Stimulated activated CD4-positive, alpha-beta T cell treated with anti-CD3 and anti-CD28 coated beads, Interleukin-15, amount 100 ng/mL, for 24 hours (primary cell): ENCODE measurements around the gene TBC1D22A.

Experiments
- DNase-seq: peaks from one replicate; pipeline ENCODE4 v3.0.0-alpha.2; 2020

The TBC1D22A gene

DNA sequence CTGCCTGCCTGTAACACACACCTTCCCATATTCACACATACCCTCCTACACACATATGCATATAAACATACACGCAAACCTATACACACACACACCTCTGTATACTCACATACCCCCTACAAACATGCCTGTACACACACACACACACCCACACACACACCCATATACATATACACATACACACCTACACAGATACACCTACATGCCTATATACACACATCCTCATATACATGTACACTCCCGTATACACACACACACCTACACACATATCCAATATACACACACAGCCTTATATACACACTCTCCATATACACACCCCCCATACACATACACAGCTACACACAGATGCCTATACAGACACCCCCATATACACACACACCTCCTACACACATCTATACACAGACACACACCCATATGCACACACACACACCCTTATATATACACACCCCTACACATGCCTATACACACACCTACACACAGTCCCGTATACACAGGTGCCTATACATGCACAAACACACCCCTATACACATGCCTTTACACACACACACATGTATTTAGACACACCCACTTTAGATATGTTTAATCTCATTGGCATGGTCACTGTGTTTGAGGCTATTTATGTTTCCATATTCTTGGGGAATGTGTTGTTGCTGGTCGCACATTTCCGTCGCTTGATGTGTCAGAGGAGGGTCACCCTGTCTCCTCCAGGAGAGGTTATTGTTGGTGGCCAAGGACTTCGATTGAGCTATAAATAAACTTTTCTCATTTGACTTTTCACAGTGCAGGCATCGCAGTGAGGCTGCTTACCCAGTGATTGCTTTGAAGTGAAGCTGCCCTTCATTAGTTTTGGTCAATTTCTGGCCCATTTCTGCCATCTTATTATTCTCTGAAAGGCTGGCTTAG is 243.3 kb downstream of the TBC1D22A start:
- no peak for DNase-seq

DNA sequence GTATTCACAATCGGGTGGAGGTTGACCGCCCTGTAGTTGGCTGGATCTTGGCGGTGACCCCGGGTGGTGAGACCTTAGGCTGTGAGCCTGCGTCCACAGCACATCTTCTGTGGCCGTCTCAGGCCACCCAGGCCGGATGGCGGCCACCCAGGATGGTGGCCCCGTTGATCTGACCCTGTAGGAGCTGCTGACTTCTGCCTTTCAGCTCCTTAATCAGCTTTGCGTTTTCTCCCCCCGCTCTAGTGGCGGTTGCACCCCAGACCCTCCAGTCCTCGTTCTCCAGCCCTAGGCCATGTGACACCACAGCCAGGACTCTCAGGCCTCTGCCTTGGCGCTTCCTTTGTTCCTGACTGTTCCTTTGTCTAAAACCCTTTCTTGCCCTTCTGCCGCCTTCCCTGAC is 244.0 kb downstream of the TBC1D22A start:
- no peak for DNase-seq

DNA sequence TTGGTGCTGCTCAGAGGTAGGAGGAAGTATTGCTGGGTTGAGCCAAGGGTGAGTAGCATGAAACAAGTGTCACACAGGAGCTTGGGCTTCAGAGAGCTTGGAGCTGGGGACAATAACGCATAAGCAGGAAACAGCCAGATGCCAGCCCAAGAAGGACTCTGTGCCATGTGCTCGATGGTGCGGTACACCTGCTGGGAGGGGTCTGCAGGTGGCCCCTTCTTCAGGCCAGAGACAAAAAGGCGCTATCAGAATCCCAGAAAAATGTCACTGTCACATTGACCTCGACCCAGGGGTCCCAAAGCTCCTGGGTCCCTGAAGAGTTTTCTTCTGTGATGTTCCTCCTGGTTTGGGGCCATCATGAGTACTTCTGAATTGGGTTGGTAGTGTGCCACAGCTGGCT is 244.4 kb downstream of the TBC1D22A start:
- no peak for DNase-seq

DNA sequence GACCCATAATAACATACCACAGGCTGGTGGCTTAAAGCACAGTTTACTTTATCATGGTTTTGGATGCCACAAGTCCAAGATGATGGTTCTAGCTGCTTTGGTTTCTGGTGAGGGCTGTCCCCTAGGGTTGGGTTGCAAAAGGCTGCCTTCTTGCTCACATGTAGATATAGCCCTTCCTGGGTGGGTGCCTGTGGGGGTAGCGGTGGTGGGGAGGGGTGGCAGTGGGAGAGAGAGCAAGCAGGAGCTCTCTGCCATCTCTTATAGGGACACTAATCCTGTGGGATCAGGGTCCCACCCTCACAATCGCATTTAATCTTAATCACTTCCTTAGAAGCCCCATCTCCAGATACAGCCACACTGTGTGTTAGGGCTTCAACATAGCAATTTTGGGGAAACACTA is 245.0 kb downstream of the TBC1D22A start:
- DNase-seq: no peak

DNA sequence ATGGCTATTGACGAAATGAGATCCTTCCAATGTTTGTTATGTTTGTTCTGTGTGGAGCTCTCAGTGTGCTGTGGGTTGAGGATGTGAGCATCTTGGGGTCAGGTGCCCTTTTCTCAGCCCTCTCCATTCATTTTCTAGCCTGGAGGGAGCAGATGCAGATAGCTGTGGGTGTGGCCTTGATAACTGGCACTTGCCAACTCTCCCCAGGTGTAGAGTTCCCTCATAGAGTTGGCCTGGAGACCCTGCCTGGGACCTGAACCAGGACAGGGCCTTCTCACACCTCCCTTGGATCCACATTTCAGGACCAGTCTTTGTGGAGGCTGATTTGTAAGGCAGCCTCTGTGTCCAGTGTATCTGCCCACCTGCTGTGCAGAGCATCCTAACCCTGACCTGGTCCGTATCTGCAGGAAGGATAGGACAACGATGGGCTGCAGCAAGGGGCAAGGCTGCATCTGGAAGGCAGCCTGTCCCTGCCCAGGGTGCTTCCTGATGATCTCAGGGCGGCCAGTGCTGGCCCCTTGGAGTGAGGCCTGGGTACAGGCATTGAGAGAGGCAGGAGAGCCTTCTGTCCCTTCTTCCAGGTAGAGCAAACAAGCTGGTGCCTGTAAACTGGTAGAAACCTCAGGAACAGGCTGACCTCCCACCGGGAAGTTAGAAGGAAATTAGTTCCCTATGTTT is 245.9 kb downstream of the TBC1D22A start:
- no peak for DNase-seq

DNA sequence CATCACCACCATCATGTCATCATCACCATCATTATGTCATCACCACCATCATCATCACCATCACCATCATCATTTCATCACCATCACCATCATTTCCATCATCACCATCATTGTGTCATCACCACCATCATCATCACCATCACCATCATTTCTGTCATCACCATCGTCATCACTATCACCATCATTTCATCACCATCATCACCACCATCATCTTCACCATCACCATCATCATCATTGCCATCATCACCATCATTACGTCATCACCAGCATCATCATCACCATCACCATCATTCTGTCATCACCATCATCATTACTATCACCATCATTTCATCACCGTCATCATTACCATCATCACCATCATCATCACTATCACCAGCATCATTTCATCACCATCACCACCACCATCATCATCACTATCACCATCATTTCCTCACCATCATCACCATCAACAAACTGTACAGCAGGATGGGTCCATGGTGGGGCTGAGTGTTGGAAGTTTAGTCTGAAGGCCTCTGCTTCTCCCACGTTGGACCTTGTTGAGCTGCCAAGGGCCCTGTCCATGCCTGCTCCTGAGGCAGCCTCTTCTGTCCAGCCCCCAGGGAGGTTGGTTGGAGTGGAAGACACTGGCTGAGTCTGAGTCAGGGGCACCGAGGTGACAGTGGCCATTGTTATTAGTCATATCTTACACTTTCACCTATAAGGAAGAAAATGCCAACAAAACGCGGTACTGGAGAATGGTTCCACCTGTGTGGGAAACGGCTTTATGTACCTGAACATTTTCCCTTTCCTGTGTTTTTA is 247.1 kb downstream of the TBC1D22A start:
- no peak for DNase-seq

DNA sequence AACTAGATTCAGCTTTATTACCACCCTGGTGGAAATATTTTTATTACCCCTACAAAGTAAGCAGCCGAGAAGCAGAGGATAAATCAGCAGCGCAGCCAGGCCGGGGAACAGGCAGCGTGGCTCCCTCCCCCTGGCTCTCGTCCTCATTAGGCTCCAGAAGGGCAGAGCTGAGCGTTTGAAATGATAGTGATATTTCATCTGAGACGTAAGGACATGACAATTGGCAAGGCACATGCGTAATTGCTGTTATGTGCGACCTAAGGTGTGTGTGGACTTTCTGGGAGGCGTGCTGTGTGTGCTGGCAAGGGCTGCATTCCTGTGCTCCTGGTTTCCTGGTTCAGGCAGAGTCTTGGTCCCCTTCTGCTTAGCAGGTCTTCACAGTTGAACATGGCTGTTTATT is 247.8 kb downstream of the TBC1D22A start:
- no peak for DNase-seq

DNA sequence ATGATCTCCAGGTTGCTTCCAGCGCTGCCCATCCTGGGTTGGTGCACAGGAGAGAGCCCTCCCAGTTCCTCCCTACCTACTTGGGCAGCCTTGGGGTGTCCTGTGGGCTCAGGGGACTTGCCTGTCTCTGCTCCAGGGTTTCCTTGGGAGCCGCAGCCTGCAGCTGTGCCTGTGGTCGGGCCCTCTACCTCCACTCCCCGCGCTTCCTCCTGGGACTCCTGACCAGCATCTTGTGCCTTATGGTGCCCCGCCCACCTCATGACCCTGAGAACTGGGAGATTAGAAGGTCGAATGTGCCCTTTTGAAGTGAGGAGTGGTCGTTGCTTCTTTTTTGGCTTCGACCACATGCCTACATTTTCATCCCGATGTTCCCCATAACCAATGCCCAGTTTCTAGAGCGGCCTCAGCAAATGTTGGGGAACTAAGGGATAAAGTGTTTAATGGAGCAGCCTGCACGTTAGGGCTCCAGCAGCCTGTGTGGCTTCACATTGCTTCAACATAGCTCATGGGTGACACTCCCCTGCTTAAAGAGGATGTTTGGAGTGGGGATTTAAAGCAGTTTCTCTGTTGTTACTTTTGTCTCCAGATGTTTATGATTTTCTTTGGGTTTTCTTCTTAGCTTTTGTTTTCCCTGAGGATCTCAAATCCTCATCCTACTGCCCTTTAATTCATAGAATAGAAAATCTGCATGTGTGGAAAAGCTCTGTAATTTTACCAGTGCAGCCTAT is 248.8 kb downstream of the TBC1D22A start:
- DNase-seq: no peak

DNA sequence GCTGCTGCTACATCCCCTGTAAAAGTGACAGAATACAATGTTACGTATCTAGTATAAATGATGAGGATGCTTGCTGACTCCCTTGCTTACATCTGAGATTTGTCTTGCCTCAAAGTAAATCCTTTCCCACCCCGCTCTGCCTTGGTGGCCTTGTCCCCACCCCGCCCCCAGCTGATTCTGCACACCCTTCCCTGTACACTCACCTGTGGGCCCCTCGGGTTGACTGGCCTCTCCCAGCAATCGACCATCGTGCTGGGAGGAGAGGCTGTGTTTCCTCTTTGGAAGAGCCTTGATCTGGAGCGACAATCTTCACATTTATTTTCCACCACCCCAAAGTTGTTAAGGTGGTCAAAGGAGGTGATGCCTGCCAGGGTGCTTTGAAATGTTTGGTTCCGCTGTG is 249.4 kb downstream of the TBC1D22A start:
- no peak for DNase-seq

DNA sequence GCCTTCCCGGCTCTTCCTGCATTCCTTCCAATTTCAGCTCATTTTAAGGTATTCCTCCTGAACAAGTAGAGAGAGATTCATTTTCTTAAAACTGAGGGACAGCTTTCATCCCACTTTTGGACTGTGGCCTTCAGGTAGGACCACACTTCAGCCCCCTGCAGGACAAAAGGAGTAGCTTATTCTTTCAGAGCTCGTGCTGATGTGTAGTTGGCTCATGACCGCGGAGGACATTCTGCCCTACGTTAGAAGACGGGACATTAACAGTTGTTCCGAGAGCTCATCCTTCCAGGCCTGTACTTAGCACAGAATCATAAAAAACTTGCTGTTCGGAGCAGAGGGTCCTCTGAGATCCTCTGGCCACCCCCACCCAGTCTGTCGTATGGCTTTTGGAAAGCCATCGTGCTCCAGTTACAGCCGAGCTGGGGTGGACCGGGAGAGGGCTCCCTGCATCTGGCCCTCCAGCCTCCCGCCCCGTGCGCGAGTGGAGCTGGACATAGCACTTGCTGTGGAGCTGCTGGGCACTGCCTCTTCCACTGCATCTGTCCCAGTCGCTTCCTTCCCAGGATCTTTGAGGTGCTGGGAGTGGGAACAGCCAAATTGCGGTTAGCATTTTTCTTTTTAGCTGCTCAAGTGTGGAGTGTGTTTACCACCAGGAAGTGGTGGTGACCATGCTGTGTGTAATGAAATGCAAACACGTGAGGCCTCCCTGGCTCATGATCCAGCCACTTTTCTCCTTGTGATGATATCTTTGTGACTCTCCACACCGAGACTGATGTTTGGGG is 250.3 kb downstream of the TBC1D22A start:
- no peak for DNase-seq

DNA sequence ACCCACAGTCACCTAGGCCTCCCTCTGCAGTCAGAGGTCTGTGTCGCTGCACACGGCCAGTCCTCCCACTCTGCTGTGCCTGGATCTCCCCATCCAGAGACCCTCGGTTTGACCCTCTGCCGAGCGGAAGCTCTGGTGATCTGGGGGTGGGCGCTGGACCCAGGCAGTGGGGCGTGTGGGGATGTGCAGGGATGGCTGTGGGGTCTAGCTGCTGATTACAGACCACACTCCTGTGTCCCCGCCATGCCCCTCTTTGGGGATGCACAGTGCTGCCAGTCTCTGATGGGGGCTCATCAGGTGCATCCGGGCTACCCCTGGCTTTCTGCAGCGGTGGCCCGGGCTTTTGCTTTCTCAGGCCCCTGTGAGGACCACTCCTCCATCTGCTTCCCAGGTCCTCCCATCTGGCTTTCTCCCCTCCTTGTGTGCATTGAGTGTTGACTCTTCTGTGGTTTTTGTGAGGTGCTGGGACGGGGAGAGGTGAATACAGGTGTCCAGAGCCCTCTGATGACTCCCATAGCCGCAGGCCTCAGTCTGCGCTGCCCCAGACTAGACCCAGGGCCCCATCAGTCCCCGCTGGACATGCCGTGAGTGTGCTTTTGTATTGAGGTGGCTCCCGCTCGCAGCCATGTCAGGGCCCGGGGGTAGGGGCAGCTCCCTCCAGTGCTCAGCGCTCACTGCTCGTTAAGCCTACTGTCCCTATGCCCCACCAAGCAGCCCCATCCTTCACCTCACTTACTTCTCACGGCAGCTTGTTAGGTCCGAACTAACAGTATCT is 251.6 kb downstream of the TBC1D22A start:
- DNase-seq: no peak

DNA sequence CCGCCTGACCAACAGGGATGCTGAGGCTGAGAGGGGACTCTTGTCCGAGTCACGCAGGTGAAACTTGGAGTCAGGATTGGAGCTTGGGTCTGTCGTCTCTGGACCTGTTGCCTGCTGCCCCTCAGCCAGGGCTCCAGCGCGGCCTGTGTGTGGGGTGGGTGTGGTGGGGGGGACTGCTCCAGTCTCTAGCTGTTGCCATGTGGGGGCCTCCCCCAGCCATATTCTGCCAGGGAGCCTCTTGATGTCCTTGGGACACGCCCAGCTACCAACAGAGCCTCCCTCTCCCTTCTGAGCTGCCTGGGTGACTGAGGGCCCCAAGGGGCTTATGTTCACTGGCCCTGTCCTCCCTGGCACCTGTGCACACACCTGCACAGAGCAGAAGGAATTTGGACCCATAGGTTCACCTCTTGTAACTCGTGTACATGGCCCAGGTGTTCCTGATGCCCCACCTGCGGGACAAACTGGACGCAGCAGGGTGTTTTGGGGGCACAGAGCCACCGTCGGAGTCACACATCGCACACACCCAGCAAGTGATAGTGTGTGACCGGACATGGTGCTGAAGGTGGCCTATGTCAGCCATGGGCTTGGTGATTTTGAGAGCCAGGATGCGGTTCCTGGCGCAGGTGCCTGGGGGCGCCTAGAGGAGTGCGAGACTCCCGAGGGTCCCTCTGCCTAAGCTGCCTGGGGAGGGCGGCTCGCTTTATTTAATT is 252.3 kb downstream of the TBC1D22A start:
- DNase-seq: no peak

DNA sequence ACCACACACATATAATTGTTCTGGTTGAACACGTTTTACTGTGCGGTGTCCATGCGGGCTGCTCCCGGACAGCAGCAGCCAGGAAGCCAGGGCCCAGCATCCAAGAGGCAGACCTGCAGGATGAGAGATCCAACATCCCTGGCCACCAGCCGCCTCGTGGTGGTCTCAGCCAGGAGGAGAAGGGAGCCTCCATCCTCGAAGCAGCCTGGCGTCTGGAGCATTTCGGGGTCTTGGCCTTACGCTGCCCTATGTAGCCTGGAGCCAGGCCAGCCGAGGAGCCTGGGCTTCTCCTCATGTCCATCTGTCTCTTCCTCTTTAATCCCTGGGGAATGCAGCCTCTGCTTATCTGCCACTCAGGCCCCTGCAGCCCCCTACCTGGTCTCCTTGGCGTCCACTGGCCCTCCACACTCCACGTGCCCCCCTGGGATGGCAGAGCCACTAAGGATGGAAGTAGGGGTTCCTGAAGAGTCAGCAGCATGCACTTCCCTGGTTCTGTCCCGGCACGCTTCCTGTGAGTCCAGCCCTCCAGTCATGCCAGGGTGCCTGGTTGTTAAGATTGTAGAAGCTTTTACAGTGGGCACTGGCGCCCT is 253.2 kb downstream of the TBC1D22A start:
- no peak for DNase-seq

DNA sequence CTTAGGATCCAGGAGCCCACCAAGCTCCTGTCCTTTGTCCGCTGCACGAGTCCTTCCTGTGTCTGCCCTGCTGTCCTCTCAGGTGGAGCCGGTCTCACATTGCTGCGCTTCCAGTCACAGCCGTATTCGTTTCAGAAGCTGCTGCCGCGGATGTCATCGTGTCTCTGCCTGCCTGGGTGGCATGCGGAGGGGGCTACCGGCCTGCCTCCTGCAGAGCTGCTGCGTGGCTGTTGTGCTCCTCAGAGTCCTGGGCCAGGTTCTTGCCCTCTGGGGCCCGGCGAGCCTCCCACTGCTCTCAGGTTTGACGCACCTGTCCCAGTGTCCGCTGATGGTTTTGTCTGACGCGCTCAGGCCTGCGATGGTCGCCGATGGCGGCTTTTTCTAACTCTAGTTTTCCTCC is 254.2 kb downstream of the TBC1D22A start:
- DNase-seq: no peak

DNA sequence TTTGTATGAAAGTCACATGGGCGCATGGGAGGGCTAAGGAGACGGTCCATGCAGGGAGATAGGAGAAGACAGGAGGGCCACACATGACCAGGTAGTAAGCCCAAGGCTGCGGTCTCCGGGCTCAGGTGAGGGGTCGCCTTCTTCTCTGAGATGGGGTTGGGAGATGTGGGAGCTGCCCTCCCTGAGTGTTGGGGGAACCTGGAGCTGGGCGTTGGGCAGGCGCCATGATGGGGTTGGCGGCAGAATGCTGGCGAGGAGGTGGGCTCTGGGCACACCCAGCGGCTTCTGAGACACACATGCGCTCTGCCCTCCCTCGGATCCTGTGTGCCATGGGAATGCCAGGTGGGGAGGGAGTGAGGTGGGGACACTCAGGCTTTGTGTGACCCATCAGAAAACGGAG is 254.8 kb downstream of the TBC1D22A start:
- DNase-seq: no peak

DNA sequence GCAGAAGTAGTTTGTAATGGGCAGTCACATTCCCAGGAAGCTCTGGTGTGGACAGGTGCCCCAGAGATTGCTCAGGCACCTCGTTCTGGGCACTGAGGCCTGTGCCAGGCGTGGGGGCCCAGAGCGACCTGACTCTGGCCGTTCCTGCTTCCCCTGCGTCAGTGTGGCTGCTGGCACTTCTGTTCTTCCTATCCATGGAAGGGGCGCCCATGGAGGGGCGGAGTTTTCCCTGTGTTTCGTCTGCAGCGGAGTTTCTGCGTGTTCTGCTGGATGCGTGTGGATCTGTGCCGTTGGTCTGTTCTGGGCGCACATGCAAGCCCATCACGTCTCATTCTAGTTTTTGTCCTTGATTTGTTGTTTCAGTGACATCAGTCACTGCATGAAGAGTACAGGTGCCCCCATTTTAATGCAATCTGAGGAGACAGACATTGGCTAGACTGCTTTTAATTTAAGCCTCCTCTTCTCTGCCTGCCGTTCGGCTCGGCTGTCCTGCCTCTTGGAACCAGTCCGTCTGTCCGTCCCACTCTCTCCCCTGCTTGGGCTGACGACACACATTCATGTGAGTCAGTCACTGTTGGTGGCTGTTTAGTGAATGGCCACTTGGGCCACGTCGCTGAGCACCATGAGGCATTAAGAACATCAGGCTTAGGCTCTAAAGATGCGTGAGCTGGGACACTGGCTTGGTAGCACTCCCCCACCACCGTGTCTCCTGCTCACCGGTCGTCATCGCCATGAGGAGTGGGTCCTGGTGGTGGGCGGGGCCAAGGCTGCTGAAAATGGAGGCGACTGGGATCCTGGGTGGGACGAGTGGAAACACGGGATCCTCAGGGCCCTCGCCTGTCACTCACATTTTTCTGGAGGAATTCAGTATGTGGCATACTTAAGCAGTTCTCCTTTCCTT is 255.8 kb downstream of the TBC1D22A start:
- no peak for DNase-seq

DNA sequence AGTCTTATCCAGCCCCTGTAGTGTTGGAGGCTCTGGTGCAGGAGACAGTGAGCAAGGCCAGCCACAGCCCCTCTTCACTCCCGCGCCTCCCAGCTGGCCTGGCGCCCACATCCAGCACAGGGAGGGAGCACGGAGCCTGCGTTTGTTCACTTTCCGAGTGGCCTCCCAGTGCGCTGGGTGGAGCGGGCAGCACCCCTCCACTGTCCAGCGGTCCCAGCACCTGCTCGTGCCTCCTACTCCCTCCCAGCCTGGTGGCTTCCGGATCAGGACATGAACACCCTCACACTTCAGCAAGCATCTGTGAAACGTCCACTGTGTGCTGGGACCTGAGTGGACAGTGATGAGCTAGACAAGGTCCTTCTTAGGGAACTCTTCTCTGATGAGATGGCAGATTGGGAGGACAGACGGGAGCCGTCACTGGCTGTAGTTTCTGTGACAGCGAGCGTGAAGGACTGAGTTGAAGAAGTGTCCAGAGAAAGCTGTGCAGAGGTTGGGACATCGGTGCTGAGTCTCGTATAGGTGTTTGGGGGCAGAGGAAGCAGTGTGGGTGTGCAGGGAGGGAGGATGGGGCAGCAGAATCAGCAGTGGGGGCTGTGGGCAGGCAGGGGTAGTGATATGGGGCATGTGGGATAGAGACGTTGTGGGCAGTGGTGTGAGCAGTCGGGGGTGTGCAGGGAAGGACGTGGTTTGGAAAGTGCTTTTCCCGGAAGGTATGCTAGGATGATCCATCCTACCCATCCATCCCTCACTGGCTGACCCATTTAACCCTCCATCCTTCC is 256.8 kb downstream of the TBC1D22A start:
- no peak for DNase-seq

DNA sequence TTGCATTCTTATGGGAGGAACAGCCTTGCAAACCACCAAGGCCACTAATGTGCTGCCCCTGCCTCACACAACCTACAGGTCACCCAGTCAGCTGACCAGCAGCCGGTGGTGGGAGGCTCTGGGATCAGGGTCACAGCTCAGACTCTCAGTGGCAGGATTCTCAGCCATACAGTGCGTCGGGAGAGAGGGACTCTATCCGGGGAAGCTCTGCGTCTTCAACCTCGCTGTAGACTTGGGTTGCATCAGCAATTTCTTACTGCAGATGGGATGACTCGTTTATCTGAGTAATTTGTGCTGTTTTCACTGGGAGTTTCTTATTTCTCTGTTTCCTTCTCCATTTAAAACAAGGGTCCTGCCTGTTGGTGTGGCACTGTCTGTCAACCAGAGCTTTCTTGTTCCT is 257.7 kb downstream of the TBC1D22A start:
- no peak for DNase-seq
